WTC11 (cell line): Measurements from ENCODE around the gene STAMBPL1. TPM values are rescaled to one million over a fixed set of nuclear protein-coding genes. Genes with fewer than 3 reads are reported as not detected.

Source experiments
- ATAC-seq: fragments of 200-7000 bp; cut with Tn5 transposase; 2 replicates; pipeline ENCODE4 v1.10.0; 2021; ENCODE audit warnings: mild to moderate bottlenecking, moderate library complexity
- CTCF ChIA-PET: fragments of 300-600 bp; sonication (Branson Sonifier 250); formaldehyde crosslinking; loops from one replicate; lab custom pipeline; 2021; ENCODE audit warnings: antibody characterized with exemption; lab: Charles Lee
- POLR2A ChIA-PET: fragments of 350-600 bp; sonication (Branson Sonifier 250); formaldehyde crosslinking; loops from one replicate; lab custom pipeline; 2021; ENCODE audit warnings: antibody characterized with exemption; lab: Charles Lee
- DNase-seq: peaks from one replicate; pipeline ENCODE4 v3.0.0; 2021; ENCODE audit warnings: low spot score
- H3K27ac Mint-ChIP-seq: 2 replicates; pipeline ENCODE4 v1.8.0; 2021; ENCODE audit warnings: mixed read lengths
- H3K27me3 Mint-ChIP-seq: 2 replicates; pipeline ENCODE4 v1.8.0; 2021; ENCODE audit warnings: low read depth, mild to moderate bottlenecking, moderate library complexity, mixed read lengths
- H3K36me3 Mint-ChIP-seq: 2 replicates; pipeline ENCODE4 v1.8.0; 2021; ENCODE audit warnings: mixed read lengths
- H3K4me1 Mint-ChIP-seq: 2 replicates; pipeline ENCODE4 v1.8.0; 2022; ENCODE audit warnings: mixed read lengths
- H3K4me3 Mint-ChIP-seq: 2 replicates; pipeline ENCODE4 v1.8.0; 2021; ENCODE audit warnings: mild to moderate bottlenecking, moderate library complexity, mixed read lengths
- H3K9me3 Mint-ChIP-seq: 2 replicates; pipeline ENCODE4 v1.8.0; 2021; ENCODE audit warnings: mixed read lengths
- ATF1 ChIP-seq: sonication (generic); formaldehyde crosslinking; IDR thresholded peaks from 2 replicates; pipeline ENCODE4 v1.8.1; 2023; ENCODE audit warnings: mild to moderate bottlenecking, moderate library complexity, missing genetic modification reagents
- CREB1 ChIP-seq: sonication (generic); formaldehyde crosslinking; IDR thresholded peaks from 2 replicates; pipeline ENCODE4 v1.8.0; 2023; ENCODE audit warnings: mild to moderate bottlenecking, missing genetic modification reagents
- FOXJ3 ChIP-seq: sonication (generic); formaldehyde crosslinking; IDR thresholded peaks from 2 replicates; pipeline ENCODE4 v1.9.0; 2021; ENCODE audit warnings: missing genetic modification reagents, mild to moderate bottlenecking, borderline replicate concordance
- FOXK1 ChIP-seq: sonication (generic); formaldehyde crosslinking; IDR thresholded peaks from 2 replicates; pipeline ENCODE4 v1.8.0; 2022; ENCODE audit warnings: mild to moderate bottlenecking, moderate library complexity, missing genetic modification reagents
- JAZF1 ChIP-seq: fragments of 250-450 bp; sonication (Bioruptor Pico); IDR thresholded peaks from 2 replicates; pipeline ENCODE4 v1.9.0; 2021; ENCODE audit warnings: moderate library complexity, mild to moderate bottlenecking, inconsistent platforms
- JUN ChIP-seq: sonication (generic); formaldehyde crosslinking; IDR thresholded peaks from 2 replicates; pipeline ENCODE4 v1.8.0; 2023; ENCODE audit warnings: mild to moderate bottlenecking, missing genetic modification reagents
- NFE2L1 ChIP-seq: sonication (generic); formaldehyde crosslinking; IDR thresholded peaks from 2 replicates; pipeline ENCODE4 v1.8.1; 2023; ENCODE audit warnings: missing genetic modification reagents
- NR3C1 ChIP-seq: sonication (generic); formaldehyde crosslinking; conservative IDR thresholded peaks from 2 replicates; pipeline ENCODE4 v1.8.1; 2023; ENCODE audit warnings: low read depth, mild to moderate bottlenecking, missing genetic modification reagents
- SMAD4 ChIP-seq: sonication (generic); formaldehyde crosslinking; IDR thresholded peaks from 2 replicates; pipeline ENCODE4 v1.8.0; 2022; ENCODE audit warnings: mild to moderate bottlenecking, missing genetic modification reagents
- ZNF219 ChIP-seq: sonication (generic); formaldehyde crosslinking; IDR thresholded peaks from 2 replicates; pipeline ENCODE4 v1.8.0; 2023; ENCODE audit warnings: missing genetic modification reagents, mild to moderate bottlenecking, borderline replicate concordance
- total RNA-seq: library from RNA; stranded (reverse); gene quantifications from 3 replicates; pipeline ENCODE4 v1.2.3, GENCODE V29; 2021
- TF ChIP-seq, protein P1 (sequence below): sonication (generic); formaldehyde crosslinking; IDR thresholded peaks from 2 replicates; pipeline ENCODE4 v1.8.1; 2022; ENCODE audit warnings: low read depth, missing genetic modification reagents, borderline replicate concordance
- TF ChIP-seq, protein P2 (sequence below): sonication (generic); formaldehyde crosslinking; IDR thresholded peaks from 2 replicates; pipeline ENCODE4 v1.8.0; 2022; ENCODE audit warnings: mild to moderate bottlenecking, missing genetic modification reagents
- TF ChIP-seq, protein P3 (sequence below): fragments of 250-450 bp; sonication (Bioruptor Pico); IDR thresholded peaks from 2 replicates; pipeline ENCODE4 v1.8.0; 2021; ENCODE audit warnings: mild to moderate bottlenecking
- TF ChIP-seq, protein P4 (sequence below): fragments of 250-450 bp; sonication (Bioruptor Pico); conservative IDR thresholded peaks from 2 replicates; pipeline ENCODE4 v1.9.0; 2021; ENCODE audit warnings: mild to moderate bottlenecking
- TF ChIP-seq, protein P5 (sequence below): sonication (generic); formaldehyde crosslinking; IDR thresholded peaks from 2 replicates; pipeline ENCODE4 v1.8.1; 2023; ENCODE audit warnings: mild to moderate bottlenecking, moderate library complexity, missing genetic modification reagents
- TF ChIP-seq, protein P6 (sequence below): fragments of 250-450 bp; sonication (Bioruptor Pico); IDR thresholded peaks from 2 replicates; pipeline ENCODE4 v1.9.0; 2021; ENCODE audit warnings: moderate library complexity, mild to moderate bottlenecking, inconsistent platforms, borderline replicate concordance
- TF ChIP-seq, protein P7 (sequence below): fragments of 250-450 bp; sonication (Bioruptor Pico); IDR thresholded peaks from 2 replicates; pipeline ENCODE4 v2.1.2; 2022; ENCODE audit warnings: mild to moderate bottlenecking, moderate library complexity
- TF ChIP-seq, protein P8 (sequence below): sonication (generic); formaldehyde crosslinking; IDR thresholded peaks from 2 replicates; pipeline ENCODE4 v1.8.0; 2023; ENCODE audit warnings: mild to moderate bottlenecking, missing genetic modification reagents
- TF ChIP-seq, protein P9 (sequence below): sonication (generic); formaldehyde crosslinking; conservative IDR thresholded peaks from 2 replicates; pipeline ENCODE4 v1.8.1; 2023; ENCODE audit warnings: mild to moderate bottlenecking, low read depth, missing genetic modification reagents, moderate library complexity

STAMBPL1 gene
- total RNA-seq, 1 experiment from 2014 or later = 3.9 TPM

DNA sequence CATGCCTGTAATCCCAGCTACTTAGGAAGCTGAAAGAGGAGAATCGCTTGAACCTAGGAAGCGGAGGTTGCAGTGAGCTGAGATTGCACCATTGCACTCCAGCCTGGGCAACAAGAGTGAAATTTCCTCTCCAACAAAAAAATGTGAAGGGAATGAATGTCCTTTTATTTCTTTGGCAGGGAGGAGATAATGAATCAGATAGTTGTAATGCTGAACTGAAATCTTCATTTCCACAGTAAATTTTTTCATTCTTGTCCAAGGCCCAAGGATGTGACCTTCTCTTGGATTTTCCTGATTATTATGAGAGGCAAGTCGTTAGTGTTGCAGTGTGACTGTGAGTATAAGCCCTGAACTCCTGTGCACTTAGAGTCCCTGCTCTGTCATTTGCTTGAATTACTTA lies 13.6 kb downstream of the STAMBPL1 start (continued):
- TF ChIP-seq, protein P1, sequence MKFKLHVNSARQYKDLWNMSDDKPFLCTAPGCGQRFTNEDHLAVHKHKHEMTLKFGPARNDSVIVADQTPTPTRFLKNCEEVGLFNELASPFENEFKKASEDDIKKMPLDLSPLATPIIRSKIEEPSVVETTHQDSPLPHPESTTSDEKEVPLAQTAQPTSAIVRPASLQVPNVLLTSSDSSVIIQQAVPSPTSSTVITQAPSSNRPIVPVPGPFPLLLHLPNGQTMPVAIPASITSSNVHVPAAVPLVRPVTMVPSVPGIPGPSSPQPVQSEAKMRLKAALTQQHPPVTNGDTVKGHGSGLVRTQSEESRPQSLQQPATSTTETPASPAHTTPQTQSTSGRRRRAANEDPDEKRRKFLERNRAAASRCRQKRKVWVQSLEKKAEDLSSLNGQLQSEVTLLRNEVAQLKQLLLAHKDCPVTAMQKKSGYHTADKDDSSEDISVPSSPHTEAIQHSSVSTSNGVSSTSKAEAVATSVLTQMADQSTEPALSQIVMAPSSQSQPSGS (CRISPR knock-in tag) = no peak

DNA sequence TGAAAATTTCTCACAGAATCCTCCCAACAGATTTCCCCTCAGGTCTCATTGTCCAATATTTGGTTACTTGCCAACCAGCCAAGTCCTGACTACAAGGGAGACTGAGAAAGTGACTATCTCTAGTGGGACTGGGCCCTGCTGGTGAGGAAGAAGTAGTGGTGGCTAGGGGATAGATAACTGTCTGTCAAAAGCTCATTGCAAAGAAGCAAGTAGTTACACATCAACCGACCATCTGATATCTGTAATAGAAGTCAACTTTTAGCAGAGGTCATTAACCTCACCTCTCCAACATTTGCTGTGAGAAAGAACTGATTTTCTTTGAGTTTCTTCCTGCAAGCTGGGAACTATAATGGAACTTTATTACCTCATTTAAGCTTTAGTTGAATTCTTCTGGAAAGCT lies 15.2 kb downstream of the STAMBPL1 start:
- TF ChIP-seq, protein P2, sequence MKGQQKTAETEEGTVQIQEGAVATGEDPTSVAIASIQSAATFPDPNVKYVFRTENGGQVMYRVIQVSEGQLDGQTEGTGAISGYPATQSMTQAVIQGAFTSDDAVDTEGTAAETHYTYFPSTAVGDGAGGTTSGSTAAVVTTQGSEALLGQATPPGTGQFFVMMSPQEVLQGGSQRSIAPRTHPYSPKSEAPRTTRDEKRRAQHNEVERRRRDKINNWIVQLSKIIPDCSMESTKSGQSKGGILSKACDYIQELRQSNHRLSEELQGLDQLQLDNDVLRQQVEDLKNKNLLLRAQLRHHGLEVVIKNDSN (CRISPR knock-in tag) = no peak
- no peak for TF ChIP-seq NFE2L1 (CRISPR knock-in tag)
- TF ChIP-seq, protein P3, sequence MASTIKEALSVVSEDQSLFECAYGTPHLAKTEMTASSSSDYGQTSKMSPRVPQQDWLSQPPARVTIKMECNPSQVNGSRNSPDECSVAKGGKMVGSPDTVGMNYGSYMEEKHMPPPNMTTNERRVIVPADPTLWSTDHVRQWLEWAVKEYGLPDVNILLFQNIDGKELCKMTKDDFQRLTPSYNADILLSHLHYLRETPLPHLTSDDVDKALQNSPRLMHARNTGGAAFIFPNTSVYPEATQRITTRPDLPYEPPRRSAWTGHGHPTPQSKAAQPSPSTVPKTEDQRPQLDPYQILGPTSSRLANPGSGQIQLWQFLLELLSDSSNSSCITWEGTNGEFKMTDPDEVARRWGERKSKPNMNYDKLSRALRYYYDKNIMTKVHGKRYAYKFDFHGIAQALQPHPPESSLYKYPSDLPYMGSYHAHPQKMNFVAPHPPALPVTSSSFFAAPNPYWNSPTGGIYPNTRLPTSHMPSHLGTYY (CRISPR knock-in tag) = no peak
- TF ChIP-seq SMAD4 (CRISPR knock-in tag) = no peak
- no peak for TF ChIP-seq ZNF219 (CRISPR knock-in tag)
- no peak for TF ChIP-seq ATF1 (CRISPR knock-in tag)
- TF ChIP-seq CREB1 = no peak
- TF ChIP-seq JUN = no peak
- no peak for TF ChIP-seq JAZF1 (CRISPR knock-in tag)
- TF ChIP-seq FOXK1 (CRISPR knock-in tag) = no peak
- TF ChIP-seq, protein P4, sequence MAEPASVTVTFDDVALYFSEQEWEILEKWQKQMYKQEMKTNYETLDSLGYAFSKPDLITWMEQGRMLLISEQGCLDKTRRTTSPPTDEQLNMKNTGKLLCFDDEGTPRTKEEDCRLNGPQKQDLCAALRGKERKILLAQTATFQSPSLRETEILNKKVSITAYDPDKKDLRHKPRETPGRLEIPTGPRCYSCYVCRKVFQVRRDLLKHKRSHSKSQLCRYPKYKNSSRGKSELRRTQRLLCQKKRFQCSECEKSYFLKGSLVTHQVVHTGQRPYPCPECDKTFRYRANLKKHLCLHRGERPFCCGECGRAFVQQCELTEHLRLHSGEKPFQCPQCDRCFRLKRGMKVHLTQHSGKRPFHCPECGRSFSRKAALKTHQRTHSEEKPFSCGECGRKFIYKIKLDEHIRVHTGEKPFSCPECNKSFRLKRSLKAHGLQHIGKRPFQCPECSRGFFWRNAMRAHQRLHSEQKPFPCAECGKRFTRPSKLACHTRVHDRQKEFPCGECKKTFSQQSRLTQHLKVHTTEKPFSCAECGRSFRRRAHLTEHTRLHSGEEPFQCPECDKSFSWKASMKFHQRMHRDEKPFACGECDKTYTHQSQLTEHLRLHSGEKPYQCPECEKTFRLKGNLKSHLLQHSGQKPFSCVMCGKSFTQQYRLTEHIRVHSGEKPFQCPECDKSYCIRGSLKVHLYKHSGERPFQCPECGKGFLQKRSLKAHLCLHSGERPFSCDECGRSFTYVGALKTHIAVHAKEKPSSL (CRISPR knock-in tag) = no peak
- TF ChIP-seq, protein P5, sequence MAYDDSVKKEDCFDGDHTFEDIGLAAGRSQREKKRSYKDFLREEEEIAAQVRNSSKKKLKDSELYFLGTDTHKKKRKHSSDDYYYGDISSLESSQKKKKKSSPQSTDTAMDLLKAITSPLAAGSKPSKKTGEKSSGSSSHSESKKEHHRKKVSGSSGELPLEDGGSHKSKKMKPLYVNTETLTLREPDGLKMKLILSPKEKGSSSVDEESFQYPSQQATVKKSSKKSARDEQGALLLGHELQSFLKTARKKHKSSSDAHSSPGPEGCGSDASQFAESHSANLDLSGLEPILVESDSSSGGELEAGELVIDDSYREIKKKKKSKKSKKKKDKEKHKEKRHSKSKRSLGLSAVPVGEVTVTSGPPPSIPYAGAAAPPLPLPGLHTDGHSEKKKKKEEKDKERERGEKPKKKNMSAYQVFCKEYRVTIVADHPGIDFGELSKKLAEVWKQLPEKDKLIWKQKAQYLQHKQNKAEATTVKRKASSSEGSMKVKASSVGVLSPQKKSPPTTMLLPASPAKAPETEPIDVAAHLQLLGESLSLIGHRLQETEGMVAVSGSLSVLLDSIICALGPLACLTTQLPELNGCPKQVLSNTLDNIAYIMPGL (CRISPR knock-in tag) = no peak
- TF ChIP-seq, protein P6, sequence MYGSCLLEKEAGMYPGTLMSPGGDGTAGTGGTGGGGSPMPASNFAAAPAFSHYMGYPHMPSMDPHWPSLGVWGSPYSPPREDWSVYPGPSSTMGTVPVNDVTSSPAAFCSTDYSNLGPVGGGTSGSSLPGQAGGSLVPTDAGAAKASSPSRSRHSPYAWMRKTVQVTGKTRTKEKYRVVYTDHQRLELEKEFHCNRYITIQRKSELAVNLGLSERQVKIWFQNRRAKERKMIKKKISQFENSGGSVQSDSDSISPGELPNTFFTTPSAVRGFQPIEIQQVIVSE (CRISPR knock-in tag) = no peak
- TF ChIP-seq, protein P7, sequence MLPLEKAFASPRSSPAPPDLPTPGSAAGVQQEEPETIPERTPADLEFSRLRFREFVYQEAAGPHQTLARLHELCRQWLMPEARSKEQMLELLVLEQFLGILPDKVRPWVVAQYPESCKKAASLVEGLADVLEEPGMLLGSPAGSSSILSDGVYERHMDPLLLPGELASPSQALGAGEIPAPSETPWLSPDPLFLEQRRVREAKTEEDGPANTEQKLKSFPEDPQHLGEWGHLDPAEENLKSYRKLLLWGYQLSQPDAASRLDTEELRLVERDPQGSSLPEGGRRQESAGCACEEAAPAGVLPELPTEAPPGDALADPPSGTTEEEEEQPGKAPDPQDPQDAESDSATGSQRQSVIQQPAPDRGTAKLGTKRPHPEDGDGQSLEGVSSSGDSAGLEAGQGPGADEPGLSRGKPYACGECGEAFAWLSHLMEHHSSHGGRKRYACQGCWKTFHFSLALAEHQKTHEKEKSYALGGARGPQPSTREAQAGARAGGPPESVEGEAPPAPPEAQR (CRISPR knock-in tag) = no peak
- TF ChIP-seq, protein P8, sequence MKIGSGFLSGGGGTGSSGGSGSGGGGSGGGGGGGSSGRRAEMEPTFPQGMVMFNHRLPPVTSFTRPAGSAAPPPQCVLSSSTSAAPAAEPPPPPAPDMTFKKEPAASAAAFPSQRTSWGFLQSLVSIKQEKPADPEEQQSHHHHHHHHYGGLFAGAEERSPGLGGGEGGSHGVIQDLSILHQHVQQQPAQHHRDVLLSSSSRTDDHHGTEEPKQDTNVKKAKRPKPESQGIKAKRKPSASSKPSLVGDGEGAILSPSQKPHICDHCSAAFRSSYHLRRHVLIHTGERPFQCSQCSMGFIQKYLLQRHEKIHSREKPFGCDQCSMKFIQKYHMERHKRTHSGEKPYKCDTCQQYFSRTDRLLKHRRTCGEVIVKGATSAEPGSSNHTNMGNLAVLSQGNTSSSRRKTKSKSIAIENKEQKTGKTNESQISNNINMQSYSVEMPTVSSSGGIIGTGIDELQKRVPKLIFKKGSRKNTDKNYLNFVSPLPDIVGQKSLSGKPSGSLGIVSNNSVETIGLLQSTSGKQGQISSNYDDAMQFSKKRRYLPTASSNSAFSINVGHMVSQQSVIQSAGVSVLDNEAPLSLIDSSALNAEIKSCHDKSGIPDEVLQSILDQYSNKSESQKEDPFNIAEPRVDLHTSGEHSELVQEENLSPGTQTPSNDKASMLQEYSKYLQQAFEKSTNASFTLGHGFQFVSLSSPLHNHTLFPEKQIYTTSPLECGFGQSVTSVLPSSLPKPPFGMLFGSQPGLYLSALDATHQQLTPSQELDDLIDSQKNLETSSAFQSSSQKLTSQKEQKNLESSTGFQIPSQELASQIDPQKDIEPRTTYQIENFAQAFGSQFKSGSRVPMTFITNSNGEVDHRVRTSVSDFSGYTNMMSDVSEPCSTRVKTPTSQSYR (CRISPR knock-in tag) = no peak
- TF ChIP-seq FOXJ3 = no peak
- TF ChIP-seq, protein P9, sequence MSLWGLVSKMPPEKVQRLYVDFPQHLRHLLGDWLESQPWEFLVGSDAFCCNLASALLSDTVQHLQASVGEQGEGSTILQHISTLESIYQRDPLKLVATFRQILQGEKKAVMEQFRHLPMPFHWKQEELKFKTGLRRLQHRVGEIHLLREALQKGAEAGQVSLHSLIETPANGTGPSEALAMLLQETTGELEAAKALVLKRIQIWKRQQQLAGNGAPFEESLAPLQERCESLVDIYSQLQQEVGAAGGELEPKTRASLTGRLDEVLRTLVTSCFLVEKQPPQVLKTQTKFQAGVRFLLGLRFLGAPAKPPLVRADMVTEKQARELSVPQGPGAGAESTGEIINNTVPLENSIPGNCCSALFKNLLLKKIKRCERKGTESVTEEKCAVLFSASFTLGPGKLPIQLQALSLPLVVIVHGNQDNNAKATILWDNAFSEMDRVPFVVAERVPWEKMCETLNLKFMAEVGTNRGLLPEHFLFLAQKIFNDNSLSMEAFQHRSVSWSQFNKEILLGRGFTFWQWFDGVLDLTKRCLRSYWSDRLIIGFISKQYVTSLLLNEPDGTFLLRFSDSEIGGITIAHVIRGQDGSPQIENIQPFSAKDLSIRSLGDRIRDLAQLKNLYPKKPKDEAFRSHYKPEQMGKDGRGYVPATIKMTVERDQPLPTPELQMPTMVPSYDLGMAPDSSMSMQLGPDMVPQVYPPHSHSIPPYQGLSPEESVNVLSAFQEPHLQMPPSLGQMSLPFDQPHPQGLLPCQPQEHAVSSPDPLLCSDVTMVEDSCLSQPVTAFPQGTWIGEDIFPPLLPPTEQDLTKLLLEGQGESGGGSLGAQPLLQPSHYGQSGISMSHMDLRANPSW (CRISPR knock-in tag) = no peak
- no peak for TF ChIP-seq NR3C1
- no peak overlapping the region for H3K4me3 Mint-ChIP-seq
- no peak for DNase-seq
- H3K36me3 Mint-ChIP-seq = no peaks in the 10 kb centered on the region
- ChIA-PET CTCF (interaction anchor here (1.1 to 1.3 kb wide), 3 partner anchors 9 to 37 kb away, joined by 3 to 4 read pairs (median 4); partner anchors contain the start of gene STAMBPL1), POLR2A (no interaction called here)
- H3K9me3 Mint-ChIP-seq = no peaks in the 10 kb centered on the region
- H3K27ac Mint-ChIP-seq = no peak overlapping the region
- no peaks in the 10 kb centered on the region; the same call in 1 of the 2 replicates for H3K27me3 Mint-ChIP-seq
- peaks cover 20% of the 10 kb centered on the region for H3K4me1 Mint-ChIP-seq
- ATAC-seq = no peak
